GM21786 (cell line): ENCODE results near the gene RUVBL1.

Experiments
- ATAC-seq: cut with Tn5 transposase; IDR thresholded peaks from one replicate; pipeline ENCODE4 v1.9.1; 2021; ENCODE audit not compliant: unreplicated experiment

Gene RUVBL1

GRCh38 chr3:128036119-128036518 lies 87.5 kb downstream of the RUVBL1 start:
- ATAC-seq: no peak

DNA sequence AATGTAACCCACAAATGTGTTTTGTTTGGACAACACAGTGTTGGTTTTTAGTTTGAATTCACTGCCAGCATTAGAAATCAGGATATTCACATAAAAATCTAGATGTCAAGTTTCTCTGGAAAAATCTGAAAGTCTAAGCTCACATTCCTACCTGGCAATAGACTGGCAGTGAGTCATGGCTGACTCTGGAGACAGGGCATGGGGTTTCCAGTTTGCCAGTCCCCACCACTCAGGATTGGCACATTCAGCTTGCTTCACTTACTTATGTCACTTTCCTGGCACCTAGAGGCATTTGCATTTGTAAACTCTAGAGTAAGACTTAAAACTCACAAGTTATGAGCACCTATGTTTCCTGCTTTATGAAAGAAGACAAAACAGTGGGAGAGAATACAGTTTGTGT lies 90.5 kb downstream of the RUVBL1 start:
- ATAC-seq: no peak
